Activated CD4-positive, alpha-beta T cell treated with anti-CD3 and anti-CD28 coated beads, Interleukin-2, amount 50 U/mL, for 48 hours (primary cell): ENCODE results near the gene KAZN.

Source experiments
- DNase-seq, 2 experiments: peaks; one replicate each; pipeline ENCODE4 v3.0.0-alpha.2; 2020

KAZN gene

GRCh38 chr1:15152318-15153183 lies 554.1 kb downstream of the KAZN start:
- DNase-seq = peak; percentile 44 to 48

- peak; percentile 10 to 24 for DNase-seq
These were observed 554.8 kb downstream of the KAZN start, which contains the start of gene TMEM51 for GRCh38 chr1:15153184-15153841. Gene TMEM51, plus strand, starts transcription at chr1:15153747. Its CDS starts 61,341 bp downstream, at chr1:15215088.

GRCh38 chr1:15153842-15154479 lies 555.5 kb downstream of the KAZN start:
- DNase-seq = peak; percentile 46 to 52

GRCh38 chr1:15154480-15155036 lies 556.1 kb downstream of the KAZN start:
- no peak for DNase-seq

- no peak for DNase-seq
These were observed 556.7 kb downstream of the KAZN start for GRCh38 chr1:15155191-15155590.

GRCh38 chr1:15155888-15156741 lies 557.6 kb downstream of the KAZN start:
- DNase-seq = no peak

GRCh38 chr1:15156807-15157380 lies 558.4 kb downstream of the KAZN start:
- DNase-seq = no peak

- DNase-seq = no peak
These were observed 559.3 kb downstream of the KAZN start for GRCh38 chr1:15157524-15158399.

GRCh38 chr1:15158506-15159165 lies 560.2 kb downstream of the KAZN start:
- DNase-seq = no peak

GRCh38 chr1:15159166-15159555 lies 560.7 kb downstream of the KAZN start:
- no peak for DNase-seq

GRCh38 chr1:15160626-15161025 lies 562.1 kb downstream of the KAZN start:
- no peak for DNase-seq

- DNase-seq = no peak
These were observed 568.9 kb downstream of the KAZN start for GRCh38 chr1:15167386-15167785.
